SK-N-SH treated with all-trans-retinoic acid at 6 μM for 48 hours (cell line): ENCODE results near the gene PTTG1IP.

Source experiments
- ATAC-seq: fragments of 200-7000 bp; cut with Tn5 transposase; 3 replicates; pipeline ENCODE4 v1.9.1; 2020; ENCODE audit warnings: mild to moderate bottlenecking, moderate library complexity
- ARNTL ChIP-seq: fragments of 450-650 bp; formaldehyde crosslinking; IDR thresholded peaks from 2 replicates; pipeline ENCODE4 v1.5.0; 2020; ENCODE audit warnings: low read depth, mild to moderate bottlenecking, moderate library complexity, borderline replicate concordance
- BACH2 ChIP-seq: fragments of 250-450 bp; sonication (Bioruptor Pico); IDR thresholded peaks from 2 replicates; pipeline ENCODE4 v1.9.0; 2021; ENCODE audit warnings: mild to moderate bottlenecking, borderline replicate concordance
- CREB5 ChIP-seq: fragments of 250-450 bp; sonication (Bioruptor Pico); IDR thresholded peaks from 2 replicates; pipeline ENCODE4 v1.5.1; 2020; ENCODE audit warnings: low read depth, mild to moderate bottlenecking, moderate library complexity
- CSDC2 ChIP-seq: fragments of 250-450 bp; sonication (Bioruptor Pico); IDR thresholded peaks from 2 replicates; pipeline ENCODE4 v1.5.0; 2020; ENCODE audit warnings: mild to moderate bottlenecking, moderate library complexity
- ESRRG ChIP-seq: fragments of 250-450 bp; sonication (Bioruptor Pico); IDR thresholded peaks from 2 replicates; pipeline ENCODE4 v1.6.1; 2021; ENCODE audit warnings: mild to moderate bottlenecking
- GLIS3 ChIP-seq: fragments of 250-450 bp; sonication (Bioruptor Pico); IDR thresholded peaks from 2 replicates; pipeline ENCODE4 v1.5.0; 2020; ENCODE audit warnings: mild to moderate bottlenecking, moderate library complexity
- ISL1 ChIP-seq: fragments of 250-450 bp; sonication (Bioruptor Pico); IDR thresholded peaks from 2 replicates; pipeline ENCODE4 v2.1.2; 2022; ENCODE audit warnings: mild to moderate bottlenecking, moderate library complexity
- OSR1 ChIP-seq: fragments of 250-450 bp; sonication (Bioruptor Pico); IDR thresholded peaks from 2 replicates; pipeline ENCODE4 v1.8.0; 2022; ENCODE audit warnings: moderate library complexity, mild to moderate bottlenecking, inconsistent platforms
- POU6F1 ChIP-seq: fragments of 250-450 bp; sonication (Bioruptor Pico); IDR thresholded peaks from 2 replicates; pipeline ENCODE4 v1.8.0; 2021; ENCODE audit warnings: low read depth, mild to moderate bottlenecking, moderate library complexity, borderline replicate concordance
- PPARA ChIP-seq: fragments of 250-450 bp; sonication (Bioruptor Pico); IDR thresholded peaks from 2 replicates; pipeline ENCODE4 v1.5.0; 2020; ENCODE audit warnings: mild to moderate bottlenecking, borderline replicate concordance
- RARB ChIP-seq: fragments of 250-450 bp; sonication (Bioruptor Pico); IDR thresholded peaks from 2 replicates; pipeline ENCODE4 v1.8.0; 2021; ENCODE audit warnings: mild to moderate bottlenecking, moderate library complexity
- SNAI2 ChIP-seq: fragments of 250-450 bp; sonication (Bioruptor Pico); IDR thresholded peaks from 2 replicates; pipeline ENCODE4 v1.5.0; 2020; ENCODE audit warnings: mild to moderate bottlenecking, moderate library complexity
- TCF4 ChIP-seq: fragments of 250-450 bp; sonication (Bioruptor Pico); IDR thresholded peaks from 2 replicates; pipeline ENCODE4 v1.8.0; 2021; ENCODE audit warnings: mild to moderate bottlenecking, moderate library complexity, borderline replicate concordance
- TOX ChIP-seq: fragments of 250-450 bp; sonication (Bioruptor Pico); IDR thresholded peaks from 2 replicates; pipeline ENCODE4 v1.8.0; 2021; ENCODE audit warnings: mild to moderate bottlenecking, moderate library complexity, borderline replicate concordance
- TSHZ2 ChIP-seq: fragments of 250-450 bp; sonication (Bioruptor Pico); IDR thresholded peaks from 2 replicates; pipeline ENCODE4 v1.5.0; 2020; ENCODE audit warnings: mild to moderate bottlenecking, moderate library complexity
- ZC3H10 ChIP-seq: fragments of 250-450 bp; sonication (Bioruptor Pico); IDR thresholded peaks from 2 replicates; pipeline ENCODE4 v1.5.1; 2021; ENCODE audit warnings: mild to moderate bottlenecking, moderate library complexity
- ZFP3 ChIP-seq: fragments of 250-450 bp; sonication (Bioruptor Pico); IDR thresholded peaks from 2 replicates; pipeline ENCODE4 v1.5.0; 2020; ENCODE audit warnings: mild to moderate bottlenecking, moderate library complexity
- ZFP30 ChIP-seq: fragments of 450-650 bp; formaldehyde crosslinking; IDR thresholded peaks from 2 replicates; pipeline ENCODE4 v1.5.0; 2022; ENCODE audit warnings: mild to moderate bottlenecking, moderate library complexity
- ZNF565 ChIP-seq: fragments of 450-650 bp; formaldehyde crosslinking; conservative IDR thresholded peaks from 2 replicates; pipeline ENCODE4 v1.5.0; 2020; ENCODE audit warnings: low read depth, mild to moderate bottlenecking, moderate library complexity
- ZNF70 ChIP-seq: fragments of 450-650 bp; formaldehyde crosslinking; IDR thresholded peaks from 2 replicates; pipeline ENCODE4 v1.5.0; 2020; ENCODE audit warnings: mild to moderate bottlenecking, moderate library complexity
- TF ChIP-seq, protein P1 (sequence below): fragments of 250-450 bp; sonication (Bioruptor Pico); IDR thresholded peaks from 2 replicates; pipeline ENCODE4 v1.8.0; 2020; ENCODE audit warnings: mild to moderate bottlenecking, moderate library complexity, borderline replicate concordance

Gene PTTG1IP

GRCh38 chr21:44838951-44839350, 34.5 kb downstream of the PTTG1IP start:
- no peak for TF ChIP-seq ARNTL (CRISPR knock-in tag)
- no peak for TF ChIP-seq RARB (CRISPR knock-in tag)
- no peak for TF ChIP-seq POU6F1
- no peak for TF ChIP-seq TSHZ2 (CRISPR knock-in tag)
- no peak for TF ChIP-seq BACH2
- no peak for TF ChIP-seq CREB5 (CRISPR knock-in tag)
- no peak for TF ChIP-seq PPARA (CRISPR knock-in tag)
- TF ChIP-seq ESRRG (CRISPR knock-in tag) = no peak
- no peak for TF ChIP-seq OSR1 (CRISPR knock-in tag)
- TF ChIP-seq ZC3H10 (CRISPR knock-in tag) = no peak
- TF ChIP-seq, protein P1, sequence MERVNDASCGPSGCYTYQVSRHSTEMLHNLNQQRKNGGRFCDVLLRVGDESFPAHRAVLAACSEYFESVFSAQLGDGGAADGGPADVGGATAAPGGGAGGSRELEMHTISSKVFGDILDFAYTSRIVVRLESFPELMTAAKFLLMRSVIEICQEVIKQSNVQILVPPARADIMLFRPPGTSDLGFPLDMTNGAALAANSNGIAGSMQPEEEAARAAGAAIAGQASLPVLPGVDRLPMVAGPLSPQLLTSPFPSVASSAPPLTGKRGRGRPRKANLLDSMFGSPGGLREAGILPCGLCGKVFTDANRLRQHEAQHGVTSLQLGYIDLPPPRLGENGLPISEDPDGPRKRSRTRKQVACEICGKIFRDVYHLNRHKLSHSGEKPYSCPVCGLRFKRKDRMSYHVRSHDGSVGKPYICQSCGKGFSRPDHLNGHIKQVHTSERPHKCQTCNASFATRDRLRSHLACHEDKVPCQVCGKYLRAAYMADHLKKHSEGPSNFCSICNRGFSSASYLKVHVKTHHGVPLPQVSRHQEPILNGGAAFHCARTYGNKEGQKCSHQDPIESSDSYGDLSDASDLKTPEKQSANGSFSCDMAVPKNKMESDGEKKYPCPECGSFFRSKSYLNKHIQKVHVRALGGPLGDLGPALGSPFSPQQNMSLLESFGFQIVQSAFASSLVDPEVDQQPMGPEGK (CRISPR knock-in tag) = no peak
- no peak for TF ChIP-seq SNAI2 (CRISPR knock-in tag)
- no peak for TF ChIP-seq ZNF565 (CRISPR knock-in tag)
- no peak for TF ChIP-seq TOX (CRISPR knock-in tag)
- TF ChIP-seq GLIS3 (CRISPR knock-in tag) = no peak
- ATAC-seq = no peak

- ATAC-seq = no peak
Observed at GRCh38 chr21:44838039-44838895, 35.2 kb downstream of the PTTG1IP start.

GRCh38 chr21:44837537-44837936, 36.0 kb downstream of the PTTG1IP start:
- ATAC-seq = no peak; the same call in 2 of the 3 replicates
- TF ChIP-seq CSDC2 (no peak), ZFP3 (CRISPR knock-in tag) (no peak), ZC3H10 (CRISPR knock-in tag) (no peak), ZNF70 (CRISPR knock-in tag) (no peak), PPARA (CRISPR knock-in tag) (no peak), POU6F1 (no peak), ZFP30 (CRISPR knock-in tag) (no peak), CREB5 (CRISPR knock-in tag) (no peak), TSHZ2 (CRISPR knock-in tag) (no peak), SNAI2 (CRISPR knock-in tag) (no peak), RARB (CRISPR knock-in tag) (no peak), ISL1 (CRISPR knock-in tag) (no peak), OSR1 (CRISPR knock-in tag) (no peak), BACH2 (no peak), TCF4 (no peak)

More at GRCh38 chr21:44838039-44838895, 35.2 kb downstream of the PTTG1IP start:
- TF ChIP-seq CSDC2 (no peak), PPARA (CRISPR knock-in tag) (no peak), ZC3H10 (CRISPR knock-in tag) (no peak), RARB (CRISPR knock-in tag) (no peak)
- TF ChIP-seq, all 23 proteins: peak for 0
